HG03103 (cell line): ENCODE data around the gene MRPS18C.
A peak's percentile ranks its signal among the peaks of the same experiment; 100 is the strongest.

Experiments used
- ATAC-seq: cut with Tn5 transposase; IDR thresholded peaks from one replicate; pipeline ENCODE4 v1.9.1; 2021; ENCODE audit warnings: low read depth; ENCODE audit not compliant: unreplicated experiment

Gene MRPS18C

GRCh38 chr4:83455281-83456183, at the start of gene MRPS18C, which contains the start of gene HELQ:
Gene MRPS18C, plus strand, starts transcription at chr4:83456058. Its CDS starts 20 bp downstream, at chr4:83456078.
Gene HELQ, minus strand, starts transcription at chr4:83455823. Its CDS starts 130 bp downstream, at chr4:83455693.
- ATAC-seq, result peak; percentile 96

GRCh38 chr4:83408908-83409307, 47.0 kb upstream of the MRPS18C start:
- ATAC-seq, result no peak

GRCh38 chr4:83413676-83414075, 42.2 kb upstream of the MRPS18C start:
- no peak for ATAC-seq

GRCh38 chr4:83417566-83417965, 38.3 kb upstream of the MRPS18C start:
- ATAC-seq, result no peak

GRCh38 chr4:83418211-83418610, 37.6 kb upstream of the MRPS18C start:
- no peak for ATAC-seq

- ATAC-seq, result no peak
Observed at GRCh38 chr4:83431200-83431599, 24.7 kb upstream of the MRPS18C start.

- ATAC-seq, result no peak
Observed at GRCh38 chr4:83436680-83437079, 19.2 kb upstream of the MRPS18C start.

- no peak for ATAC-seq
Observed at GRCh38 chr4:83438719-83439118, 17.1 kb upstream of the MRPS18C start.

GRCh38 chr4:83440148-83440814, 15.6 kb upstream of the MRPS18C start:
- ATAC-seq, result no peak

- ATAC-seq, result no peak
Observed at GRCh38 chr4:83440899-83441298, 15.0 kb upstream of the MRPS18C start.

GRCh38 chr4:83449009-83449408, 6.8 kb upstream of the MRPS18C start:
- no peak for ATAC-seq

GRCh38 chr4:83454686-83455085, 1.2 kb upstream of the MRPS18C start:
- ATAC-seq, result no peak

GRCh38 chr4:83456184-83456501, 285 bp downstream of the MRPS18C start:
- no peak for ATAC-seq

- no peak for ATAC-seq
Observed at GRCh38 chr4:83473423-83473822, 17.6 kb downstream of the MRPS18C start.

GRCh38 chr4:83473966-83474365, 18.1 kb downstream of the MRPS18C start:
- ATAC-seq, result no peak

GRCh38 chr4:83484500-83485461, 28.9 kb downstream of the MRPS18C start, which contains the start of gene ABRAXAS1:
Gene ABRAXAS1, minus strand, starts transcription at chr4:83485100. Its CDS starts 28 bp downstream, at chr4:83485072.
- ATAC-seq, result peak; percentile 96

- ATAC-seq, result no peak
Observed at GRCh38 chr4:83486457-83487129, 30.7 kb downstream of the MRPS18C start.

- no peak for ATAC-seq
Observed at GRCh38 chr4:83489711-83490326, 34.0 kb downstream of the MRPS18C start.

GRCh38 chr4:83490876-83491450, 35.1 kb downstream of the MRPS18C start:
- ATAC-seq, result peak; percentile 83
